Measurements from ENCODE around the gene AFAP1L1.

The AFAP1L1 gene

GRCh38 chr5:149313151-149313841 is 41.6 kb downstream of the AFAP1L1 start (continued):
- TF ChIP-seq ZNF362 (tag by site-specific recombination; IDR thresholded peaks at IDR 0.05) (no peak), ZNF26 (tag by site-specific recombination; IDR thresholded peaks at IDR 0.05) (no peak), ZNF677 (tag by site-specific recombination; IDR thresholded peaks at IDR 0.05) (no peak), AEBP2 (tag by site-specific recombination; IDR thresholded peaks at IDR 0.05; ENCODE audit: borderline replicate concordance) (no peak), SP3 (tag by site-specific recombination; IDR thresholded peaks at IDR 0.05) (no peak), ZNF571 (tag by site-specific recombination; IDR thresholded peaks at IDR 0.05) (no peak)

- TF ChIP-seq ZNF76 (tag by site-specific recombination; IDR thresholded peaks at IDR 0.05; ENCODE audit: borderline replicate concordance, low read depth) (no peak), ZNF544 (tag by site-specific recombination; IDR thresholded peaks at IDR 0.05) (no peak)
- no peak overlapping the region for H3K4me3 ChIP-seq (ENCODE audit: low read depth, low read length)
- H3K27ac ChIP-seq (ENCODE audit: extremely low read depth, low read depth, low read length) = no peak overlapping the region
- ChIA-PET POLR2A (interaction anchor here (0.5 to 1.4 kb wide), 2 partner anchors 43 to 71 kb away, joined by 3 read pairs; partner anchors contain the start of gene PCYOX1L), CTCF (interaction anchor here (0.6 to 2.3 kb wide), 12 partner anchors 9 to 248 kb away, joined by 3 to 15 read pairs (median 5); no protein-coding TSS in a partner anchor)
- H3K9me3 ChIP-seq (ENCODE audit: control insufficient read depth, insufficient read depth, low read depth, low read length) = no peaks in the 10 kb centered on the region
- peaks cover 0 to 2% of the 10 kb centered on the region in 2 experiments; a peak in 1 of 3 replicates for H3K36me3 ChIP-seq (ENCODE audit: control insufficient read depth in 2 of 2, insufficient read depth in 1 of 2, low read length in 2 of 2)
- no peaks in the 10 kb centered on the region for H3K4me1 ChIP-seq (ENCODE audit: control insufficient read depth, insufficient read depth, low read length)
These were observed 43.0 kb downstream of the AFAP1L1 start for GRCh38 chr5:149314571-149315111.

GRCh38 chr5:149315753-149316152 is 44.1 kb downstream of the AFAP1L1 start:
- Histone ChIP-seq H3K36me3 (ENCODE audit: control insufficient read depth in 2 of 2, insufficient read depth in 1 of 2, low read length in 2 of 2) (peaks cover 0 to 5% of the 10 kb centered on the region in 2 experiments; a peak in 1 of 3 replicates), H3K4me3 (ENCODE audit: low read depth, low read length) (no peak overlapping the region), H3K4me1 (ENCODE audit: control insufficient read depth, insufficient read depth, low read length) (peaks cover 4% of the 10 kb centered on the region; the same call in 1 of the 2 replicates), H3K9me3 (ENCODE audit: control insufficient read depth, insufficient read depth, low read depth, low read length) (no peaks in the 10 kb centered on the region), H3K27ac (ENCODE audit: extremely low read depth, low read depth, low read length) (no peak overlapping the region)
- TF ChIP-seq ZNF664 (tag by site-specific recombination; IDR thresholded peaks at IDR 0.05) (no peak), ZNF561 (tag by site-specific recombination; IDR thresholded peaks at IDR 0.05; ENCODE audit: borderline replicate concordance) (no peak)
- POLR2A ChIA-PET = no interaction called here
- CTCF ChIA-PET = interaction anchor here (0.6 to 6.0 kb wide), 6 partner anchors 8 to 119 kb away, joined by 4 to 47 read pairs (median 10); no protein-coding TSS in a partner anchor

- Histone ChIP-seq H3K27ac (ENCODE audit: extremely low read depth, low read depth, low read length) (no peak overlapping the region), H3K4me1 (ENCODE audit: control insufficient read depth, insufficient read depth, low read length) (peaks cover 8% of the 10 kb centered on the region; the same call in 1 of the 2 replicates), H3K9me3 (ENCODE audit: control insufficient read depth, insufficient read depth, low read depth, low read length) (no peaks in the 10 kb centered on the region), H3K4me3 (ENCODE audit: low read depth, low read length) (no peak overlapping the region), H3K36me3 (ENCODE audit: control insufficient read depth in 2 of 2, insufficient read depth in 1 of 2, low read length in 2 of 2) (peaks cover 0 to 5% of the 10 kb centered on the region in 2 experiments; a peak in 1 of 3 replicates)
- POLR2A ChIA-PET = interaction anchor here (0.6 to 1.9 kb wide), 2 partner anchors 28 to 41 kb away, joined by 3 to 5 read pairs; partner anchors contain the start of genes GRPEL2 and PCYOX1L
- CTCF ChIA-PET = interaction anchor here (0.6 to 6.0 kb wide), 25 partner anchors 9 to 430 kb away, joined by 3 to 61 read pairs (median 4); partner anchors contain the start of gene PCYOX1L
- TF ChIP-seq ZNF660 (tag by site-specific recombination; IDR thresholded peaks at IDR 0.05) = 0 out of 2 replicates have a peak, but pooled peaks have one; percentile 26
- peak; percentile 62; the same call in 1 of the 2 replicates for TF ChIP-seq ZNF2 (tag by site-specific recombination; IDR thresholded peaks at IDR 0.05)
- TF ChIP-seq ZNF23 (tag by site-specific recombination; IDR thresholded peaks at IDR 0.05; ENCODE audit: borderline replicate concordance) = no peak
- no peak for TF ChIP-seq ZNF830 (tag by site-specific recombination; IDR thresholded peaks at IDR 0.05; ENCODE audit: low read depth)
- peak; percentile 59; the same call in 1 of the 2 replicates for TF ChIP-seq CTCF (tag by site-specific recombination; IDR thresholded peaks at IDR 0.05)
These were observed 45.8 kb downstream of the AFAP1L1 start for GRCh38 chr5:149317281-149318048.

Measured in HEK293 (cell line).